Liver (tissue), 9 donors: ENCODE data around the gene TECR. TPM values are rescaled to one million over a fixed set of nuclear protein-coding genes. Genes with fewer than 3 reads are reported as not detected.
"Not testable (repeated sequence)": the region's sequence is repeated elsewhere in the genome, so short reads cannot be mapped to it uniquely, and the experiment has no call there.

Experiments used
- DNase-seq: peaks from one replicate; pipeline ENCODE4 v3.0.0-alpha.2; 2017; ENCODE audit warnings: low spot score
- H3K27ac ChIP-seq, 2 donors: one replicate each; pipeline ENCODE4 v1.7.0; 2013; ENCODE audit warnings: inconsistent platforms in 2 of 2, low read length in 2 of 2, control low read depth in 1 of 2, low read depth in 1 of 2, mild to moderate bottlenecking in 1 of 2
- H3K27me3 ChIP-seq, 4 donors: one replicate each; pipeline versions ENCODE4 v1.6.1 to v1.7.0; 2013; ENCODE audit warnings: low read length in 3 of 4, inconsistent platforms in 1 of 4, mild to moderate bottlenecking in 1 of 4, moderate library complexity in 1 of 4; ENCODE audit not compliant: control insufficient read depth in 4 of 4, insufficient read depth in 4 of 4
- H3K36me3 ChIP-seq, 4 donors: one replicate each; pipeline versions ENCODE4 v1.6.1 to v1.7.0; 2013; ENCODE audit warnings: low read length in 3 of 4, mild to moderate bottlenecking in 3 of 4, low read depth in 1 of 4, moderate library complexity in 1 of 4; ENCODE audit not compliant: control insufficient read depth in 4 of 4, insufficient read depth in 3 of 4
- H3K4me1 ChIP-seq, 4 donors: one replicate each; pipeline versions ENCODE4 v1.6.1 to v1.7.0; 2013; ENCODE audit warnings: low read length in 3 of 4, mild to moderate bottlenecking in 3 of 4, moderate library complexity in 1 of 4; ENCODE audit not compliant: control insufficient read depth in 4 of 4, insufficient read depth in 4 of 4
- H3K4me3 ChIP-seq, 3 donors: one replicate each; pipeline versions ENCODE4 v1.6.1 to v1.7.0; 2013; ENCODE audit warnings: low read length in 3 of 3, control low read depth in 1 of 3, low read depth in 1 of 3, mild to moderate bottlenecking in 1 of 3
- H3K9ac ChIP-seq, 2 donors: one replicate each; pipeline ENCODE4 v1.7.0; 2013; ENCODE audit warnings: low read length in 2 of 2, mild to moderate bottlenecking in 2 of 2, moderate library complexity in 2 of 2, control low read depth in 1 of 2, low read depth in 1 of 2
- H3K9me3 ChIP-seq, 4 donors: one replicate each; pipeline versions ENCODE4 v1.6.1 to v1.7.0; 2013; ENCODE audit warnings: low read length in 3 of 4; ENCODE audit not compliant: control insufficient read depth in 4 of 4
- CTCF ChIP-seq: fragments of 150-350 bp; IDR thresholded peaks from 2 replicates; pipeline ENCODE4 v1.5.1; 2017; ENCODE audit warnings: improper control_type of control experiment, low read depth, low read length; ENCODE audit not compliant: missing input control
- FOXA1 ChIP-seq: IDR thresholded peaks from 2 replicates; pipeline ENCODE4 v1.6.1; 2016; ENCODE audit warnings: antibody characterized with exemption
- FOXA2 ChIP-seq: IDR thresholded peaks from 2 replicates; pipeline ENCODE4 v1.6.1; 2016; ENCODE audit warnings: antibody characterized with exemption
- GABPA ChIP-seq, 2 donors: IDR thresholded peaks in 1 of 2; conservative IDR thresholded peaks in 1 of 2; 2 replicates each; pipeline ENCODE4 v1.6.1; 2016; ENCODE audit warnings: antibody characterized with exemption in 2 of 2, mild to moderate bottlenecking in 1 of 2, moderate library complexity in 1 of 2
- HNF4A ChIP-seq, 2 donors: conservative IDR thresholded peaks; 2 replicates each; pipeline ENCODE4 v1.6.1; 2016; ENCODE audit warnings: antibody characterized with exemption in 2 of 2, mild to moderate bottlenecking in 2 of 2
- HNF4G ChIP-seq: IDR thresholded peaks from 2 replicates; pipeline ENCODE4 v1.6.1; 2016; ENCODE audit warnings: antibody characterized with exemption
- RAD21 ChIP-seq, 2 donors: IDR thresholded peaks; 2 replicates each; pipeline ENCODE4 v1.6.1; 2016; ENCODE audit warnings: antibody characterized with exemption in 2 of 2, mild to moderate bottlenecking in 2 of 2
- SP1 ChIP-seq: IDR thresholded peaks from 2 replicates; pipeline ENCODE4 v1.6.1; 2018; ENCODE audit warnings: antibody characterized with exemption, mild to moderate bottlenecking
- WGBS: extraction: QIAGEN DNeasy Blood & Tissue Kit; methylation state at CpG from one replicate; pipeline ENCODE4 v1.1.7; 2013; 5-methylcytosine and 5-hydroxymethylcytosine counted together
- polyA plus RNA-seq, 2 donors: library from polyadenylated mRNA; stranded (reverse) in 1 of 2; unstranded in 1 of 2; fragments of 200-250 nt in 1 of 2; fragments of >200 nt in 1 of 2; fragmentation: Nextera tagmentation in 1 of 2; extraction: Ambion mirVana in 1 of 2; gene quantifications; one replicate each; pipeline versions ENCODE4 v1.2.1 to v1.2.3, GENCODE V29; 2013 to 2015
- total RNA-seq, 2 donors: library from RNA; depleted of rRNA; stranded (reverse); fragments of >200 nt; gene quantifications; one replicate each; pipeline ENCODE4 v1.2.3, GENCODE V29; 2014
- TF ChIP-seq, protein P1 (sequence below): IDR thresholded peaks from 2 replicates; pipeline ENCODE4 v1.6.1; 2016; ENCODE audit warnings: antibody characterized with exemption, mild to moderate bottlenecking
- donor health status: healthy.
- donor health status: healthy.
- donor health status: healthy.
- donor health status: healthy.
- donor health status: healthy.

TECR gene
- total and polyA plus RNA-seq, 4 donors: 26.4 to 157 (median 60.8) TPM

DNA sequence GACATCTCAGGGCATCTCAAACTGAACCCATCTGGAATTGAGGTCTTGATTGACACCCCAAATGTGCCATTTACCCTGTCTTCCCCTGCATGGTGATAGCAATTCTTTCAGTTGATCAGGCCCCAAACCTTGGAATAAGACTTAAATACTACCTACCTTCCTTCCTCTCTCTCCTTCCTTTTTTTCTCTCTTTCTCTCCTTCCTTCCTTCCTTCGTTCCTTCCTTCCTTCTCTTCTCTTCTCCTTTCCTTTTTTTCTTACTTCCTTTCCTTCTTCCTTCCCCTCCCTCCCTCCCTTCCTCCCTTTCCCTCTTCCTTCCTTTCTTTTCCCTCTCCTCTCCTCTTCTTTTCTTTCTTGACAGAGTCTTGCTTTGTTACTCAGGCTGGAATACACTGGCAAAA, 26.1 kb upstream of the TECR start:
- Histone ChIP-seq H3K27me3 (no peaks in the 10 kb centered on the region), H3K9ac (no peak overlapping the region), H3K4me1 (peaks cover 0 to 13% (median 12%) of the 10 kb centered on the region in 4 donors), H3K4me3 (no peak overlapping the region), H3K27ac (no peak overlapping the region), H3K36me3 (no peaks in the 10 kb centered on the region), H3K9me3 (no peaks in the 10 kb centered on the region)
- 69% methylated on average over 1 of the region's 1 CpG for WGBS
- DNase-seq: no peak
- TF ChIP-seq FOXA2: no peak

DNA sequence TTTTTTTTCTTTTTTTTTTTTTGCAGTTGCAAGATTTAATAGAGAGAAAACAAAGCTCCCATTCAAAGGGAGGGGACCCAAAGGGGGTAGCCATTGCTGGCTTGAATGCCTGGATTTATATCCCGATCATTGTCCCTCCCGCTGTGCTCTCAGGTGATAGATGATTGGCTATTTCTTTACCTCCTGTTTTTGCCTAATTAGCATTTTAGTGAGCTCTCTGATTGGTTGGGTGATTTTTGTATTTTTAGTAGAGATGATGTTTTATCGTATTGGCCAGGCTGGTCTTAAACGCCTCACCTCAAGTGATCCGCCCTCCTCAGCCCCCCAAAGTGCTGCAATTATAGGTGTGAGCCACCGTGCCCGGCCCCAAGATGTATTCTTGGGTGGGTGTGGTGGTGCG, 24.8 kb upstream of the TECR start:
- not testable (repeated sequence) for H3K4me3 ChIP-seq, DNase-seq, H3K9ac ChIP-seq, H3K27me3 ChIP-seq, H3K27ac ChIP-seq, H3K36me3 ChIP-seq, H3K9me3 ChIP-seq
- peaks cover 0 to 13% (median 12%) of the 10 kb centered on the region in 4 donors for H3K4me1 ChIP-seq
- WGBS: 93% methylated on average over 8 of the region's 8 CpGs

DNA sequence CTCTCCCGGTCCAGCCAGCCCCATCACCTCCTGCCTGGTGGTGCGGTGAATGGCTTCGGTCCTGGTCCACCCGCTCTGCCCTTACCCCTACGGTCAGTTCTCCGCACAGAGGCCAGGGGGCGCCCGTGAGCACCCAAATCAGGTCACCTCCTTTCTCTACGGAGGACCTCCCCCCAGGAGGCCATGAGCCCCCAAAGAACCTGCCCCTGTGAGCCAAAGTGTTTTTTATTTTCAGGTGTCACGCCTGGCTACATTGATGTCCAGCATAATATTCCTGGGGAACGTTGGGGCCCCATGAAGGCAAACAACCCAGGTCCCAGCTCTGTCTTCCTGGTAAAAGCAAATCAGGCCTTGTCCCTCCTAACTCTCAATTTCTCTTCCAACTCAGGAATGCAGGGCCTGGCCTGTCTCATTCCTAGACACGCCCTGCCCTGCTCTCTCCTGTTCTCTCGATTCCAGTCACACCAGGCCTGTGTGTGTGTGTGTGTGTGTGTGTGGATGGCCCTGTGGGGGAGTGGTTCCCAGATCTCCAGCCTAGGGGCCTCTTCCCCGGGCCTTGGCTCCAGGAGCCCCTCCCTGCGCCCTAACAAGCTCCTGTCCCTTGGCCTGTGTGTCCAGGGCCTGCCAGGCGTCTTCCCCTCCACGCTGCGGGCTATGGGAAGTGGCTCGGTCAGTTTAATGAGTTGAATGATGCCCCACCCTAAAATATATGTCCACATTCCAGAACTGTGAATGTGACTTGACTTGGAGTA, 23.7 kb upstream of the TECR start:
- WGBS: 47% methylated on average over 19 of the region's 19 CpGs
- TF ChIP-seq CTCF (peak; percentile 67), GABPA (IDR thresholded peaks at IDR 0.05 in 1 of 2, conservative IDR thresholded peaks at IDR 0.05 in 1 of 2) (no peak), RAD21 (IDR thresholded peaks at IDR 0.05) (peak; percentile 21 to 66), SP1 (no peak), HNF4A (conservative IDR thresholded peaks at IDR 0.05) (no peak), HNF4G (no peak), FOXA1 (no peak)
- TF ChIP-seq, protein P1, sequence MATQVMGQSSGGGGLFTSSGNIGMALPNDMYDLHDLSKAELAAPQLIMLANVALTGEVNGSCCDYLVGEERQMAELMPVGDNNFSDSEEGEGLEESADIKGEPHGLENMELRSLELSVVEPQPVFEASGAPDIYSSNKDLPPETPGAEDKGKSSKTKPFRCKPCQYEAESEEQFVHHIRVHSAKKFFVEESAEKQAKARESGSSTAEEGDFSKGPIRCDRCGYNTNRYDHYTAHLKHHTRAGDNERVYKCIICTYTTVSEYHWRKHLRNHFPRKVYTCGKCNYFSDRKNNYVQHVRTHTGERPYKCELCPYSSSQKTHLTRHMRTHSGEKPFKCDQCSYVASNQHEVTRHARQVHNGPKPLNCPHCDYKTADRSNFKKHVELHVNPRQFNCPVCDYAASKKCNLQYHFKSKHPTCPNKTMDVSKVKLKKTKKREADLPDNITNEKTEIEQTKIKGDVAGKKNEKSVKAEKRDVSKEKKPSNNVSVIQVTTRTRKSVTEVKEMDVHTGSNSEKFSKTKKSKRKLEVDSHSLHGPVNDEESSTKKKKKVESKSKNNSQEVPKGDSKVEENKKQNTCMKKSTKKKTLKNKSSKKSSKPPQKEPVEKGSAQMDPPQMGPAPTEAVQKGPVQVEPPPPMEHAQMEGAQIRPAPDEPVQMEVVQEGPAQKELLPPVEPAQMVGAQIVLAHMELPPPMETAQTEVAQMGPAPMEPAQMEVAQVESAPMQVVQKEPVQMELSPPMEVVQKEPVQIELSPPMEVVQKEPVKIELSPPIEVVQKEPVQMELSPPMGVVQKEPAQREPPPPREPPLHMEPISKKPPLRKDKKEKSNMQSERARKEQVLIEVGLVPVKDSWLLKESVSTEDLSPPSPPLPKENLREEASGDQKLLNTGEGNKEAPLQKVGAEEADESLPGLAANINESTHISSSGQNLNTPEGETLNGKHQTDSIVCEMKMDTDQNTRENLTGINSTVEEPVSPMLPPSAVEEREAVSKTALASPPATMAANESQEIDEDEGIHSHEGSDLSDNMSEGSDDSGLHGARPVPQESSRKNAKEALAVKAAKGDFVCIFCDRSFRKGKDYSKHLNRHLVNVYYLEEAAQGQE: no peak
- H3K4me1 ChIP-seq: peaks cover 6 to 18% (median 15%) of the 10 kb centered on the region in 4 donors
- H3K9me3 ChIP-seq: no peaks in the 10 kb centered on the region
- H3K27me3 ChIP-seq: no peaks in the 10 kb centered on the region
- H3K4me3 ChIP-seq: no peak overlapping the region
- H3K27ac ChIP-seq: no peak overlapping the region
- H3K36me3 ChIP-seq: no peaks in the 10 kb centered on the region
- DNase-seq: peak; percentile 79
- no peak overlapping the region for H3K9ac ChIP-seq
